NCI-H345 treated with DMSO at 0.1 percent for 48 hours (cell line): ENCODE measurements around the gene SELENBP1.
"Not testable (repeated sequence)": the region's sequence is repeated elsewhere in the genome, so short reads cannot be mapped to it uniquely, and the experiment has no call there.

ENCODE experiments used
- DNase-seq: peaks from one replicate; lab custom pipeline; 2025; ENCODE audit not compliant: unreplicated experiment; lab: John Stamatoyannopoulos, UW

SELENBP1 gene

GRCh38 chr1:151377150-151377884, 4.8 kb upstream of the SELENBP1 start:
- DNase-seq: no peak

GRCh38 chr1:151373196-151373595, 691 bp upstream of the SELENBP1 start:
- no peak for DNase-seq

- DNase-seq: peak; percentile 97
Measured at GRCh38 chr1:151371370-151372057, 991 bp downstream of the SELENBP1 start.

GRCh38 chr1:151370211-151370911, 2.1 kb downstream of the SELENBP1 start:
- peak; percentile 64 for DNase-seq

- no peak for DNase-seq
Measured at GRCh38 chr1:151369621-151370048, 2.9 kb downstream of the SELENBP1 start.

GRCh38 chr1:151369302-151369610, 3.2 kb downstream of the SELENBP1 start:
- no peak for DNase-seq

- DNase-seq: no peak
Measured at GRCh38 chr1:151368393-151369301, 3.9 kb downstream of the SELENBP1 start.

GRCh38 chr1:151367658-151368392, 4.7 kb downstream of the SELENBP1 start:
- no peak for DNase-seq

GRCh38 chr1:151364996-151365395, 7.5 kb downstream of the SELENBP1 start:
- no peak for DNase-seq

GRCh38 chr1:151362308-151363155, 10.0 kb downstream of the SELENBP1 start:
- DNase-seq: no peak

- no peak for DNase-seq
Measured at GRCh38 chr1:151361883-151362282, 10.6 kb downstream of the SELENBP1 start.

- DNase-seq: no peak
Measured at GRCh38 chr1:151356696-151357095, 15.8 kb downstream of the SELENBP1 start.

- DNase-seq: no peak
Measured at GRCh38 chr1:151352021-151352718, 20.3 kb downstream of the SELENBP1 start.

- DNase-seq: not testable (repeated sequence)
Measured at GRCh38 chr1:151350323-151350722, 22.2 kb downstream of the SELENBP1 start.

GRCh38 chr1:151347523-151348246, 24.8 kb downstream of the SELENBP1 start:
- DNase-seq: no peak

GRCh38 chr1:151346769-151347522, 25.6 kb downstream of the SELENBP1 start, which contains the start of gene RFX5:
TSS of gene RFX5 (minus strand) at chr1:151347252. CDS start at chr1:151346320, 932 bp downstream.
- DNase-seq: peak; percentile 99

GRCh38 chr1:151346082-151346768, 26.3 kb downstream of the SELENBP1 start:
- no peak for DNase-seq
